Right lobe of liver (tissue), 4 donors: Measurements from ENCODE around the gene FTO.

ENCODE experiments used
- POLR2A ChIP-seq: fragments of 450-650 bp; IDR thresholded peaks from one replicate; pipeline ENCODE4 v1.6.1; 2017; ENCODE audit warnings: antibody characterized with exemption, mild to moderate bottlenecking
- TF ChIP-seq, protein P1 (sequence below), 4 donors: fragments of 200-600 bp in 3 of 4; fragments of 450-650 bp in 1 of 4; IDR thresholded peaks; one replicate each; pipeline versions ENCODE4 v1.5.1 to v1.8.0; 2016 to 2022; ENCODE audit warnings: antibody characterized with exemption in 4 of 4, mild to moderate bottlenecking in 2 of 4
- donor health status: DM: no; HTN: no; CAD: no.
- donor health status: DM: no; HTN: no; CAD: no.
- donor health status: DM: no; HTN: yes; CAD: no.

DNA sequence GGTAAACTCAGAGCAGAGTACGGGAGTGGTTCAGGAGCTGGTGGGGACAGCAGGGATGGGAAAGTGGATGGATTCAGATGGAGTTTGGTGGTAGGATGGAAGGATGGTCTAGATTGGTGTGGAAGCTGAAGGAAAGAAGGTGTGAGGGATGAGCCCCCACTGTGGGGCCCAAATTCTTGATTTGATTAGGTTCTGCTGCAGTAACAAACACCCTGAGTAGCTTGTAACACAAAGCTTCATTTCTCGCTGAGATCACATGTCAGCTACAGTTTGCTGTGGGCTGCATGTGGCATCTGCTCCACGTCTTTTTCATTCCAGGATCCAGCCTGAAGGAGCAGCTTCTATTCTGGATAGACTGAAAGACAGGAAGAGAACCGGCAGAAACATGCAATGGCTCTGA is 438.8 kb downstream of the FTO start:
- TF ChIP-seq, protein P1, sequence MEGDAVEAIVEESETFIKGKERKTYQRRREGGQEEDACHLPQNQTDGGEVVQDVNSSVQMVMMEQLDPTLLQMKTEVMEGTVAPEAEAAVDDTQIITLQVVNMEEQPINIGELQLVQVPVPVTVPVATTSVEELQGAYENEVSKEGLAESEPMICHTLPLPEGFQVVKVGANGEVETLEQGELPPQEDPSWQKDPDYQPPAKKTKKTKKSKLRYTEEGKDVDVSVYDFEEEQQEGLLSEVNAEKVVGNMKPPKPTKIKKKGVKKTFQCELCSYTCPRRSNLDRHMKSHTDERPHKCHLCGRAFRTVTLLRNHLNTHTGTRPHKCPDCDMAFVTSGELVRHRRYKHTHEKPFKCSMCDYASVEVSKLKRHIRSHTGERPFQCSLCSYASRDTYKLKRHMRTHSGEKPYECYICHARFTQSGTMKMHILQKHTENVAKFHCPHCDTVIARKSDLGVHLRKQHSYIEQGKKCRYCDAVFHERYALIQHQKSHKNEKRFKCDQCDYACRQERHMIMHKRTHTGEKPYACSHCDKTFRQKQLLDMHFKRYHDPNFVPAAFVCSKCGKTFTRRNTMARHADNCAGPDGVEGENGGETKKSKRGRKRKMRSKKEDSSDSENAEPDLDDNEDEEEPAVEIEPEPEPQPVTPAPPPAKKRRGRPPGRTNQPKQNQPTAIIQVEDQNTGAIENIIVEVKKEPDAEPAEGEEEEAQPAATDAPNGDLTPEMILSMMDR (IDR thresholded peaks at IDR 0.05): no peak
- no peak for TF ChIP-seq POLR2A
